ENCODE data around the gene ASB2. TPM values are rescaled to one million over a fixed set of nuclear protein-coding genes. Genes with fewer than 3 reads are reported as not detected.

The ASB2 gene
- polyA plus RNA-seq, 1 of the 3 experiments (the other 2 are of a cell fraction) = 0.15 TPM

- ChIA-PET POLR2A (no interaction called here), CTCF (interaction anchor here (0.6 to 1.8 kb wide), 4 partner anchors 11 to 55 kb away, joined by 3 to 12 read pairs (median 4); no protein-coding TSS in a partner anchor)
- H3K4me3 ChIP-seq (ENCODE audit: low read depth in 2 of 2, low read length in 1 of 2) = no peak overlapping the region
- no peaks in the 10 kb centered on the region for H4K20me1 ChIP-seq (ENCODE audit: insufficient read depth)
- no peak overlapping the region for H2AFZ ChIP-seq (ENCODE audit: low read depth)
- no peak overlapping the region for H3K9ac ChIP-seq
- no peaks in the 10 kb centered on the region for H3K9me2 ChIP-seq
- H3K27ac ChIP-seq (ENCODE audit: low read depth in 2 of 2, low read length in 1 of 2) = no peak overlapping the region
- WGBS (ENCODE audit: low lambda C conversion rate) = 97% methylated on average over 19 of the region's 19 CpGs
- H3K27me3 ChIP-seq (ENCODE audit: insufficient read depth) = no peaks in the 10 kb centered on the region
- DNase-seq = no peak
- no peaks in the 10 kb centered on the region for H3K9me3 ChIP-seq
- no peaks in the 10 kb centered on the region for H3K79me2 ChIP-seq (ENCODE audit: insufficient read depth)
- no peak overlapping the region for H3K4me2 ChIP-seq
- peaks cover 10 to 14% of the 10 kb centered on the region in 2 experiments; a peak in 3 of 4 replicates for H3K4me1 ChIP-seq (ENCODE audit: control insufficient read depth in 1 of 2, insufficient read depth in 2 of 2, low read depth in 1 of 2, low read length in 1 of 2)
- TF ChIP-seq CTCF (IDR thresholded peaks at IDR 0.05) = no peak
- no peak for TF ChIP-seq USF2 (IDR thresholded peaks at IDR 0.05; ENCODE audit: borderline replicate concordance, low read depth, low read length)
- no peak for TF ChIP-seq MXI1 (IDR thresholded peaks at IDR 0.05; ENCODE audit: low read depth, low read length)
- no peak for TF ChIP-seq POLR2AphosphoS5 (IDR thresholded peaks at IDR 0.05; ENCODE audit: low read depth, low read length)
- no peak for TF ChIP-seq YY1 (IDR thresholded peaks at IDR 0.05; ENCODE audit: low read depth)
- TF ChIP-seq NRF1 (IDR thresholded peaks at IDR 0.05; ENCODE audit: low read depth, low read length) = no peak
- TF ChIP-seq RAD21 (IDR thresholded peaks at IDR 0.05; ENCODE audit: low read length) = no peak
- TF ChIP-seq JUND (IDR thresholded peaks at IDR 0.05) = no peak
- TF ChIP-seq SIN3A (IDR thresholded peaks at IDR 0.05; ENCODE audit: borderline replicate concordance, low read depth, low read length) = no peak
- TF ChIP-seq, protein P1, sequence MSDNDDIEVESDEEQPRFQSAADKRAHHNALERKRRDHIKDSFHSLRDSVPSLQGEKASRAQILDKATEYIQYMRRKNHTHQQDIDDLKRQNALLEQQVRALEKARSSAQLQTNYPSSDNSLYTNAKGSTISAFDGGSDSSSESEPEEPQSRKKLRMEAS (IDR thresholded peaks at IDR 0.05; ENCODE audit: low read depth) = no peak
- no peak for TF ChIP-seq NFIC (IDR thresholded peaks at IDR 0.05; ENCODE audit: borderline replicate concordance)
- no peak for TF ChIP-seq RFX5 (IDR thresholded peaks at IDR 0.05; ENCODE audit: low read length)
- TF ChIP-seq GATA2 (CRISPR knock-in tag; IDR thresholded peaks at IDR 0.05) = no peak
- H3K36me3 ChIP-seq (replicated peaks in 1 of 2; ENCODE audit: control insufficient read depth in 1 of 2, insufficient read depth in 2 of 2, low read length in 1 of 2) = no peaks in the 10 kb centered on the region
- H3F3A ChIP-seq (replicated peaks; ENCODE audit: insufficient read depth) = peaks cover under 1% of the 10 kb centered on the region
Observed at GRCh38 chr14:93947282-93947681, 29.1 kb downstream of the ASB2 start.

DNA sequence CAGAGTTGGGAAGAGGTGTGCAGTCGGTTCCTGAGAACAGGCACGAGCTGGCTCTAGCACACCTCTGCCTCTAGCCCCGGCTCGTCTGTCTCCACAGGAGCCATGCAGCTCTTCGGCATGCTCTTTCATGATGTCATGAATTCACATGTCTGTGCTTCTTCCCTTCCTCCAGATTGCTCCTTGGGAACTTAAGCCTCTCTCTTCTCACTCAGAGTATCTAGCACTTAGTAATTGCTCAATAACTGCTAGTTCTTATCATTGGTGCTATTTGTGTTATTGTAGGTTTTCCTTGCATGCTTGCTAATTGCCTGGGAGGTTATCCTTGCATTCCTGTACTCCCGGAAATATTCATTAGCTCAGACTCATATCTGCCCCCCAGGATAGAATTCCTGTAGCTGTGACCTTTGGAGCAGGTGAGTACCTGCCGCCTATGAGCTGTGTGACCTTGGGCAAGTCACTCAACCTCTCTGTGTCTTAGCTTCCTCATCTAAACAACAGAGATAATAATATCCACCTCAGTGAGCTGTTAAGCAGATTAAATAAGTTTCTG, 29.8 kb downstream of the ASB2 start:
- H3K4me2 ChIP-seq = no peak overlapping the region
- ChIA-PET CTCF (interaction anchor here (1.2 to 1.8 kb wide), 3 partner anchors 10 to 55 kb away, joined by 3 to 12 read pairs (median 5); no protein-coding TSS in a partner anchor), POLR2A (no interaction called here)
- no peak for DNase-seq
- H3K4me1 ChIP-seq (ENCODE audit: control insufficient read depth in 1 of 2, insufficient read depth in 2 of 2, low read depth in 1 of 2, low read length in 1 of 2) = peaks cover 15 to 17% of the 10 kb centered on the region in 2 experiments; a peak in 3 of 4 replicates
- 90% methylated on average over 7 of the region's 7 CpGs for WGBS (ENCODE audit: low lambda C conversion rate)
- no peaks in the 10 kb centered on the region for H3K9me3 ChIP-seq
- TF ChIP-seq EZH2phosphoT487 (IDR thresholded peaks at IDR 0.05; ENCODE audit: borderline replicate concordance, low read depth) (no peak), TEAD4 (IDR thresholded peaks at IDR 0.05; ENCODE audit: borderline replicate concordance, insufficient read depth) (no peak), POLR2AphosphoS5 (IDR thresholded peaks at IDR 0.05; ENCODE audit: low read depth, low read length) (no peak), USF2 (IDR thresholded peaks at IDR 0.05; ENCODE audit: borderline replicate concordance, low read depth, low read length) (no peak), TAF1 (IDR thresholded peaks at IDR 0.05; ENCODE audit: borderline replicate concordance, low read depth, low read length) (no peak)
- TF ChIP-seq, protein P2, sequence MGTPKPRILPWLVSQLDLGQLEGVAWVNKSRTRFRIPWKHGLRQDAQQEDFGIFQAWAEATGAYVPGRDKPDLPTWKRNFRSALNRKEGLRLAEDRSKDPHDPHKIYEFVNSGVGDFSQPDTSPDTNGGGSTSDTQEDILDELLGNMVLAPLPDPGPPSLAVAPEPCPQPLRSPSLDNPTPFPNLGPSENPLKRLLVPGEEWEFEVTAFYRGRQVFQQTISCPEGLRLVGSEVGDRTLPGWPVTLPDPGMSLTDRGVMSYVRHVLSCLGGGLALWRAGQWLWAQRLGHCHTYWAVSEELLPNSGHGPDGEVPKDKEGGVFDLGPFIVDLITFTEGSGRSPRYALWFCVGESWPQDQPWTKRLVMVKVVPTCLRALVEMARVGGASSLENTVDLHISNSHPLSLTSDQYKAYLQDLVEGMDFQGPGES (IDR thresholded peaks at IDR 0.05; ENCODE audit: low read depth, low read length) = no peak
- H3K27ac ChIP-seq (ENCODE audit: low read depth in 2 of 2, low read length in 1 of 2) = no peak overlapping the region
- no peaks in the 10 kb centered on the region for H4K20me1 ChIP-seq (ENCODE audit: insufficient read depth)
- no peak overlapping the region for H2AFZ ChIP-seq (ENCODE audit: low read depth)
- no peaks in the 10 kb centered on the region for H3K79me2 ChIP-seq (ENCODE audit: insufficient read depth)
- no peaks in the 10 kb centered on the region for H3K36me3 ChIP-seq (replicated peaks in 1 of 2; ENCODE audit: control insufficient read depth in 1 of 2, insufficient read depth in 2 of 2, low read length in 1 of 2)
- no peak overlapping the region for H3K9ac ChIP-seq
- H3F3A ChIP-seq (replicated peaks; ENCODE audit: insufficient read depth) = peaks cover 6% of the 10 kb centered on the region
- no peaks in the 10 kb centered on the region for H3K9me2 ChIP-seq
- no peak overlapping the region for H3K4me3 ChIP-seq (ENCODE audit: low read depth in 2 of 2, low read length in 1 of 2)
- H3K27me3 ChIP-seq (ENCODE audit: insufficient read depth) = no peaks in the 10 kb centered on the region

Measured in SK-N-SH (cell line).